WTC11 (cell line): Measurements from ENCODE around the gene CCDC181.

Source experiments
- E2F5 ChIP-seq: sonication (generic); formaldehyde crosslinking; IDR thresholded peaks from 2 replicates; pipeline ENCODE4 v1.8.1; 2022; ENCODE audit warnings: mild to moderate bottlenecking, moderate library complexity, missing genetic modification reagents
- MAX ChIP-seq: sonication (generic); formaldehyde crosslinking; IDR thresholded peaks from 2 replicates; pipeline ENCODE4 v1.8.0; 2022; ENCODE audit warnings: mild to moderate bottlenecking, missing genetic modification reagents

- TF ChIP-seq E2F5 (CRISPR knock-in tag) (no peak), MAX (CRISPR knock-in tag) (no peak)
These were observed 47.2 kb upstream of the CCDC181 start for GRCh38 chr1:169474302-169474995.
